HG02885 (cell line): Measurements from ENCODE around the gene DNAAF8.

Experiments
- ATAC-seq: cut with Tn5 transposase; IDR thresholded peaks from one replicate; pipeline ENCODE4 v1.9.1; 2021; ENCODE audit warnings: mild to moderate bottlenecking; ENCODE audit not compliant: unreplicated experiment, poor library complexity

DNAAF8 gene

DNA sequence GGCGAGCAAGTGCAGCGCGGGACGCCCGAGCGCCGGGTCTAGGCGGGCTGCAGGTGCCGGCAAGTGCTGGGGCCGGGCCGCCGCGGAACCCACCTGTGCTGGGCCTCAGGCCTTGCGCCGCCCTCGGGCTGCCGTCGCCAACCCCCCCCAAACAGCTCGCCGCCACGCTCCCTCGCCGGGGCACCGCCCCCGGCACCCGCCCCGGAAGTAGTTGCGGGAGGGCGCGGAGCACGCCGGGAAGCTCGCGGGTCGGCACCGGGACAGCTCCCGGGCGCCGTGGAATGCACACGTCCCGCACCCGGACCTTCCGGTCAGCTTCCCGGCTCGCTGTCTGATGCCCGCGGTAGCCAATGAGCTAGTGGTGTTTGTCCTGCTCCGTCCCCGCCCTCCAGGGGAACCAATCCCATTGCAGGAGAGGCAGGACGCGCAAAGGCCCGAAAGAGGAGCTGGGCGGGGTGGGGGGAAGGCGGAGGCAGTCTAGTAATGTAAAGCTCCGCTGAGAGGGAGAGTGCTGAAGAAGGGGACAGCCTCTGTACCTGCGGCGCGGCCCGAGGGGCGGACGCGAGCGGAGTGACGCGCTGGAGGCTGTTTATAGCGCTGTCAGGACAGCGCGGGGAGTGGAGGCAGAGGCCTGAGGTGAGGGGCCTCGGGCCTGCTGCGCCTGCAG, at the start of gene DNAAF8, which contains the start of gene ANKS3:
Gene DNAAF8, plus strand, starts transcription at position 475 of the 667 bp plus-strand sequence. CDS start 1,978 bp downstream, outside the sequence.
Gene ANKS3, minus strand, starts transcription at position 209 of the 667 bp plus-strand sequence. CDS start 4,122 bp downstream, outside the sequence.
- ATAC-seq, result peak; percentile 79

DNA sequence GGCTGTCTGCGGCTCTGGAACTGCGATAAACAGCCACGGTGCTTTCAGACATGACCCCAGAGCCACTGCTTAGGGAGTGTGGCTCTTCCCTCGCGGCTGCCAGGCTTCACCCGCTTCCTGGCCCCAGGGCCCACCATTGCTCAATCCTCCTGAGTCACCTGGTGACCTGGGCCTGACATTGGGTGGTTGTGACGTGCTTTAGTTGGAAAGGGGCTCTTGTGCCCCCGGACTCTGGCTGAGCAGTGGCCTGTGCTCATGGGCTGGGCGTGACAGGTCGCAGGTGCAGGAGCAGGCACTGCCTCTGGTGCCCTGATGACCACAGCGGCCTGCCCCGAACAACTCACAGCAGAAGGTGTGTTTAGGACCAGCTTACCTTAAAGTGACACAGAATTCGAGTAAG, 49.6 kb upstream of the DNAAF8 start:
- ATAC-seq, result no peak

DNA sequence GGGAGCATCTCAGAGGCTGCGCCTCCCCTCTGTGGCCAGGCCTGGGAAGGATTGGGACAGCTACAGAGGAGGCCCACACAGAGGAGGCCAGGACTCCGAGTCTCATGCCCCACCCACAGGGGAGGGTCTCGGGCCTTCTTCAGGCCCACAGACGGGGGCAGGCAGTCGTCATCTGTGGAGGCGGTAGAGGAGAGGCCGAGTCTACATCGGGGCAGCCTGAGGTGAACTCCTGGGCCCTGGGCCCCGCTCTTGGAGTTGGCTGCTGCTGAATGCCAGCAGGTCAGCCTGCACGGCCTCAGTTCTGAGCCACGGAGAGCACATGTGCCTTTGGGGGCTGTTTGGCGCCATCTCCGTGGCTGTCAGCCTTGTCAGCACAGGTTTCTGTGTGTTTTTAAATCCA, 49.0 kb upstream of the DNAAF8 start:
- no peak for ATAC-seq

DNA sequence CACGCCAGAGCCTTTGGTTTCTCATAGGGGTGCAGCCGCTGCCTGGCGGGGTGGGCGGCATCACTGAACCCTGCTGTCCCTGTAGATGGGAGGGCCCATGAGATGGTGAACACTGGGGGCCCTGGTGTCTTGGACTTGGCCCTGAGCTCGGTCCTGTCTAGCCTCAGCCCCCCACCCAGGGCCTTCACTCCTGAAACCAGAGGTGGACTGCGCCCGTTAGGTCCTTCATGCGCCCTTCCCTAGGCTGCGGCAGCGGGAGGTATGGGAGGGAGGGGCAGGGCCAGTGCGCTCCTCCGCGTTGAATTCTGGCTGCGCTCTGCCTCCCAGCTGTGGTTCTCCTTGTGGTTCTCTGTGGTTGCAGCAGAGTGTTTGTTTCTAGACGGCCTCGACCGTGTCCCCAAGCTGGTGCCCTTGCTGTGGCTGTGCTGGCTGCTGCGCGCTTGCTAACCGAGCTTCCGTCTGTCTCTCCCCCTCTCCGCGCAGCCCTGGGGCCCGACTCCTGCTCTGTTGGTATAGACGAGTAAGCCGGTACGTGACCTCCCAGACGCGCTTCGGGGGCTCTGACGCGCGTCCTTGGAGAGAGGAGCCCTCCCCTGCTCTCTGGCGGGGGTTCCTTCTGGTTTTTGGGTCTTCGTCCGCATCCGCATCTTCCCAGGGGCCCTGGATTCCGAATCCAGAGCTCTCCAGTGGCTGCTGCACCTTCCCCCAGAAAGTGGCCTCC, 48.4 kb upstream of the DNAAF8 start:
- no peak for ATAC-seq

- no peak for ATAC-seq
These were observed 47.7 kb upstream of the DNAAF8 start for GRCh38 chr16:4686497-4687210.

DNA sequence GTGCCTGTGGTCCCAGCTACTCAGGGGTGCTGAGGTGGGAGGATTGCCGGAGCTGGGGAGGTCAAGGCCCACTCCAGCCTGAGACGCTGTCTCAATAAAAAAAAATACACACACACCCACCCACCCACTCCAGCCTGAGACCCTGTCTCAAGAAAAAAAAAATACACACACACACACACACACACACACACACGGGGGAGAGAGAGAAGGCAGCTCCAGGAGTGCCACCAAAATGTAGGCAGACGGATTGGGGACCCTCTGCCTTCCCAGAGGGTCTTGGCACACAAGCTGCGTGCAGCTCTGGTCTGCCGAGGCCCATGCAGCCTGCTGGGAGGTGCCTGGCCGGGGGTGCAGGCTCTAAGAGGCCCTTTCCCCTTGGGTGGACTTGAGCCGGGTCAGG, 46.9 kb upstream of the DNAAF8 start:
- no peak for ATAC-seq

GRCh38 chr16:4687946-4688673, 46.2 kb upstream of the DNAAF8 start:
- ATAC-seq, result no peak

DNA sequence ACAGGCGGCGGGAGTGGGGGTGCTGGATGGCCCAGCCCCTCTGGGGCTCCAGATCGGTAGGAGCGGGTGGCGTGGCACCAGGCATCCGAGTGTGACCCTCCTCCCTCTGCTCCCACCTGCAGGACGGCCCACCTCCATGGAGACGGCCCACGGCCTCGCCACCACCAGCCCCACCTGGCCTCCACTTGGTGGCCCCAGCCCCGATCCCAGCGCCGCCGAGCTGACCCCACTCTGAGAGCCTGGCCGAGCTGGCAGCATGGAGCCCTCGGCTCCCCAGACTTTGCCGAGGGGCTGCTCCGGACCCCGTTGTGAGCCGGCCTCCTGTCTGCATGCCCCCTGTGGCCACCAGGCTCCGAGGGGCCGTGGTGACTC, 45.7 kb upstream of the DNAAF8 start:
- no peak for ATAC-seq

- no peak for ATAC-seq
These were observed 45.2 kb upstream of the DNAAF8 start for GRCh38 chr16:4689091-4689671.

DNA sequence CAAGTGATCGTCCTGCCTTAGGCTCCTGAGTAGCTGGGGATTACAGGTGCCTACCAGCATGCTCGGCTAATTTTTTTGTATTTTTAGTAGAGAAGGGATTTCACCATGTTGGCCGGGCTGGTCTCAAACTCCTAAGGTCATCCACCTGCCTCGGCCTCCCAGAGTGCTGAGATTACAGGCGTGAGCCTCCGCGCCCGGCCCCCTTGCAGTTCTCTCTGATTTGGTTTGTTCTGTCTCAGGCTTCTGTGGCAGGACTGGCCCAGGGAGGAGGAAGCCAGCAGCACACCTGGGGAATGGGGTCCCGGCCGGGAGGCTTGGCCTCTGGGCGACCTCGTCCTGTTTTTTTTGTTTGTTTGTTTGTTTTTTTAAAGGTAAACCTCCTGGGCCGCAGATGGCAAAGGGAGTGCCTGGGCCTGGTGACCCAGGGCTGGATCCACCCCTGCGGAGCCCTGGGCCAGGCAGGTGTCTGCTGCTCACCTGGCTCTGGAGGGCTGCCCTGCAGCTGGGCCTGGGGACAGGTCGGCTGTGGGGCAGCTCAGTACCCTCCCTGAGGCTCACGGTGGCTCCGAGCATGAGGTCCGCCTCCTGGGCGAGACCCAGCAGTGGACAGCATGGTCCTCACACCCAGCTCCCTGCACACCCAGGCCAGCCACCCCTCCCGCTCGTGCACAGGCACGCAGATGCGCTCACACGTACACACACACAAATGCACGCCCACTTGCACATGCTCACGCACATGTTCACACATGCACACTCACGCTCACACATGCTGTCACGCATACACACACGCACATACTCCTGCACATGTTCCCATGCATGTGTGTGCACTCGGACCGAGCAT, 44.3 kb upstream of the DNAAF8 start:
- no peak for ATAC-seq

GRCh38 chr16:4690946-4691665, 43.2 kb upstream of the DNAAF8 start:
- no peak for ATAC-seq

DNA sequence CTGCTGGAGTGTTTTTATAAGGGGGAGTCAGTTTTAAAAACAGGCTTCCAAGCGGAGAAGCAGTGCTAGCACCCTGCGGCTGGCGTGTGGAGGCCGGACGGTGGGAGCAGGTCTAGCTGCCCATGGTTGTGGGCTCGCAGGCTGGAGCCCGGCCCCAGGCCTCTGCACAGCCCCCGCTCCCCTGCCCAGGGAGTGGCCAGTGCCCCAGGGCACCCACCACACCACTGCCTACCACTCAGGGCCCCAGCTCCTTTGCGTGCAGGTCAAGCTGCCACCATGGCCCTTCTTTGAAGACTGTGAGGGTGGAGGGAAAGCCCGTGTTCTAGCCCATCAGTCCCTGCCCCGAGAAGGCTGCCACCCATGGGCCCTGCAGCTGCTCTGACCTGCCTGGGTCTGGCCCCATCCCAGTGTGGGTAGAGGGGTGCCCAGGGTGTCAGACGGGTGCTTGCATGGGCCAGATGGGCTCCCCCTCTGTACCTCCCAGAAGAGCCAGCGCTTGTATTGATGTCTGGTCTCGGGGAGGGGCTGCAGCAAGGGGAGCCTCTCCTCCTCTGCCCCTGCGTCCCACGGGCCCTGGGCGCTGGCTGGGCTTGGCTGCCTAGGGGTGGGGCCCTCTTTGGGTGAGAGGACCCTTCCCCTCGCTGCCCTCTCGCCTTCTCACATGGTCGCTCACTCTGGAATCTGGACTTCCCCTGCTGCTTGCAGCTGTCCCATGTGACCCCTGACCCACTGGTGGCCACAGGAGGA, 42.5 kb upstream of the DNAAF8 start:
- ATAC-seq, result no peak

GRCh38 chr16:4692460-4693295, 41.7 kb upstream of the DNAAF8 start:
- ATAC-seq, result peak; percentile 13

DNA sequence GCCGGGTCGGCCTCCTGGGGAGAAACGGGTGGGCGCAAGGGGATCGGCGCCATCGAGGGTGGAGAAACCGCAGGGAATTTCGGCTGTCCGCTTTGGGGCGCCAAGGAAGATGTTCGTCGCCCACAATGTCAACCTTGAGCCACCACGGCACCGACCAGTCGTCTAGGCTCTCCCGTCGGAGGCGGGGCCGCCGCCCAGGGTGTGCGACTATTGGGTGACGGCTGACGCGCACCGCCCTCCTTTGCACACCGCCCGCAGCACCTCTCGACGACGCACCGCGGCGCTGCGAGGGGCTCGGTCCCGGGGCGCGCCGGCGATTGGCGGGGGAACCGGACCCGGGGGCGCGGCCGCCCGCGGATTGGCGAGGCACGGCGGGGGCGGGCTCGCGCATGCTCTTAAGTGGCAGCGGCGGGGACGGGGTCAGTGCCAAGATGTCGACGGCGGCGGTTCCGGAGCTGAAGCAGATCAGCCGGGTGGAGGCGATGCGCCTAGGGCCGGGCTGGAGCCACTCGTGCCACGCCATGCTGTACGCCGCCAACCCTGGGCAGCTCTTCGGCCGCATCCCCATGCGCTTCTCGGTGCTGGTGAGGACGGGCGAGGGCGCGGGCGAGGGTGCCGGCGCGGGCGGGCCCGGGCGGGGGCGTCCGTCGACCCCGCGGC, 40.9 kb upstream of the DNAAF8 start, which contains the start of gene NUDT16L1:
Gene NUDT16L1, plus strand, starts transcription at position 267 of the 660 bp plus-strand sequence. Its CDS starts 165 bp downstream, at position 432.
- ATAC-seq, result peak; percentile 96

DNA sequence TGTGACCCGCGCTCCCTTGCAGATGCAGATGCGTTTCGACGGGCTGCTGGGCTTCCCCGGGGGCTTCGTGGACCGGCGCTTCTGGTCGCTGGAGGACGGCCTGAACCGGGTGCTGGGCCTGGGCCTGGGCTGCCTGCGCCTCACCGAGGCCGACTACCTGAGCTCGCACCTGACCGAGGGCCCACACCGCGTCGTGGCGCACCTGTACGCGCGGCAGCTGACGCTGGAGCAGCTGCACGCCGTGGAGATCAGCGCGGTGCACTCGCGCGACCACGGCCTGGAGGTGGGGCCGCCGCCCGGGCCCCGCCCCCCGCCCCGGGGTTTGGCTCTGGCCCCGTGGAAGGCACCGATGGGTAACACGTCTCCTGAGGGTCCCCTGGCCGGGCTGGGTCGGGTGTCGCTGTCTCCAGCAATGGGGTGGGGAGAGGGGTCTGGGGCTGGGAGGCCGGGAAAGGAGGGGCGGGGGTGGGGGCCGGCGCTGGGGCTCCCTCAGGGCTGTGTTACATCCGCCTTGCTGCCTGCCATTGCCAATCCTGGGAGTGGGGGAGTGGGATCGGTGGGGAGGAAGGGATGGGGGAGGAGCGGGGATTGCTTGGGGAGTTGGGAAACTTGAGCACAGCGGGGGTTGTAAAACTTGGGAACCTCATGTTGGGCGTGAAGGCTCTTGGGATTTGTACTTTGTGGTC, 40.2 kb upstream of the DNAAF8 start:
- ATAC-seq, result peak; percentile 14
